HCT116 (cell line): ENCODE data around the gene EXD3. TPM values are rescaled to one million over a fixed set of nuclear protein-coding genes. Genes with fewer than 3 reads are reported as not detected.

Experiments
- ATAC-seq: fragments of 200-7000 bp; cut with Tn5 transposase; 2 replicates; pipeline ENCODE4 v1.9.1; 2020; ENCODE audit warnings: mild to moderate bottlenecking, moderate library complexity
- BruUV-seq: library from RNA; stranded (reverse); fragments of 400-500 nt; replicated peaks from 2 replicates; lab custom pipeline; 2021; lab: Mats Ljungman, UMichigan
- CTCF ChIA-PET: fragments of 300-600 bp; sonication (Branson Sonifier 250); formaldehyde crosslinking; loops from one replicate; lab custom pipeline; 2021; ENCODE audit warnings: antibody characterized with exemption; lab: Charles Lee
- POLR2A ChIA-PET: fragments of 300-600, 350-600 bp; sonication (Branson Sonifier 250); formaldehyde crosslinking; loops from one replicate; lab custom pipeline; 2021; ENCODE audit warnings: antibody characterized with exemption; lab: Charles Lee
- RAD21 ChIA-PET, 2 experiments: fragments of 300-600 bp; sonication (Branson Sonifier 250); formaldehyde crosslinking; loops; one replicate each; lab custom pipeline; 2023; ENCODE audit warnings: low total read pairs in 2 of 2; ENCODE audit not compliant: uncharacterized antibody in 2 of 2, unreplicated experiment in 2 of 2, low non-redundant PET in 1 of 2; lab: Charles Lee
- DNase-seq: peaks from one replicate; pipeline ENCODE4 v3.0.0-alpha.2; 2010; ENCODE audit warnings: low read depth, low spot score
- H2AFZ ChIP-seq: fragments of 200-600 bp; shearing (Covaris generic), sonication (generic); 2 replicates; pipeline ENCODE4 v1.6.1; 2017; ENCODE audit warnings: low read depth, mixed run types, mixed read lengths, antibody characterized with exemption, low read length; ENCODE audit not compliant: poor library complexity, severe bottlenecking
- H3K27ac ChIP-seq: 2 replicates; pipeline ENCODE4 v1.5.1; 2012; ENCODE audit warnings: low read depth, low read length
- H3K27me3 ChIP-seq: fragments of 200-600 bp; sonication (generic); 2 replicates; pipeline ENCODE4 v1.6.1; 2016; ENCODE audit warnings: mixed run types, low read length, mixed read lengths; ENCODE audit not compliant: insufficient read depth
- H3K36me3 ChIP-seq, 2 experiments: fragments of 200-500 bp in 1 of 2; fragments of 200-600 bp in 1 of 2; sonication (Bioruptor generic) in 1 of 2; sonication (generic) in 1 of 2; 2 replicates each; pipeline versions ENCODE4 v1.5.1 to v1.6.1; 2014 to 2016; ENCODE audit warnings: low read length in 2 of 2, inconsistent platforms in 1 of 2, mixed read lengths in 1 of 2, mixed run types in 1 of 2; ENCODE audit not compliant: insufficient read depth in 2 of 2, control insufficient read depth in 1 of 2
- H3K4me1 ChIP-seq, 2 experiments: fragments of 200-600 bp in 1 of 2; sonication (generic) in 1 of 2; 2 replicates each; pipeline versions ENCODE4 v1.5.1 to v1.6.1; 2012 to 2017; ENCODE audit warnings: low read length in 2 of 2, inconsistent platforms in 1 of 2, mild to moderate bottlenecking in 1 of 2, mixed read lengths in 1 of 2, mixed run types in 1 of 2, moderate library complexity in 1 of 2; ENCODE audit not compliant: insufficient read depth in 2 of 2, control insufficient read depth in 1 of 2
- H3K4me2 ChIP-seq: fragments of 200-600 bp; sonication (generic); 2 replicates; pipeline ENCODE4 v1.6.1; 2017; ENCODE audit warnings: mixed run types, low read length, mixed read lengths
- H3K4me3 ChIP-seq, 2 experiments: fragments of 200-600 bp in 1 of 2; sonication (generic) in 1 of 2; replicated peaks in 1 of 2; 2 replicates each; pipeline ENCODE4 v1.5.1; 2011 to 2016; ENCODE audit warnings: low read length in 2 of 2, control low read depth in 1 of 2, low read depth in 1 of 2, mild to moderate bottlenecking in 1 of 2, mixed read lengths in 1 of 2, mixed run types in 1 of 2
- H3K79me2 ChIP-seq: fragments of 200-600 bp; sonication (generic); 2 replicates; pipeline ENCODE4 v1.6.1; 2017; ENCODE audit warnings: mild to moderate bottlenecking, mixed run types, low read length, moderate library complexity, mixed read lengths; ENCODE audit not compliant: insufficient read depth
- H3K9ac ChIP-seq: fragments of 200-600 bp; sonication (generic); 2 replicates; pipeline ENCODE4 v1.6.1; 2016; ENCODE audit warnings: low read length, mixed read lengths
- H3K9me2 ChIP-seq: fragments of 200-600 bp; sonication (generic), shearing (Covaris generic); 2 replicates; pipeline ENCODE4 v1.6.1; 2017; ENCODE audit warnings: mixed run types, mild to moderate bottlenecking, moderate library complexity; ENCODE audit not compliant: insufficient read depth
- H3K9me3 ChIP-seq, 2 experiments: fragments of 200-500 bp in 1 of 2; fragments of 200-600 bp in 1 of 2; sonication (Bioruptor generic) in 1 of 2; sonication (generic) in 1 of 2; 2 replicates each; pipeline ENCODE4 v1.6.1; 2014 to 2017; ENCODE audit warnings: low read length in 2 of 2, mixed read lengths in 2 of 2, inconsistent platforms in 1 of 2, low read depth in 1 of 2, mild to moderate bottlenecking in 1 of 2, mixed run types in 1 of 2, moderate library complexity in 1 of 2; ENCODE audit not compliant: control insufficient read depth in 1 of 2, insufficient read depth in 1 of 2
- H4K20me1 ChIP-seq: fragments of 200-600 bp; sonication (generic), shearing (Covaris generic); 2 replicates; pipeline ENCODE4 v1.6.1; 2017; ENCODE audit warnings: mixed run types, mild to moderate bottlenecking, moderate library complexity; ENCODE audit not compliant: insufficient read depth
- CBX3 ChIP-seq: IDR thresholded peaks from 2 replicates; pipeline ENCODE4 v1.6.1; 2012; ENCODE audit warnings: low read depth
- CEBPB ChIP-seq: IDR thresholded peaks from 2 replicates; pipeline ENCODE4 v1.6.1; 2012; ENCODE audit warnings: low read depth
- CTCF ChIP-seq, 3 experiments: fragments of 200-600 bp in 1 of 3; sonication (generic) in 1 of 3; IDR thresholded peaks in 2 of 3; conservative IDR thresholded peaks in 1 of 3; 2 replicates each; pipeline ENCODE4 v1.5.1; 2012 to 2017; ENCODE audit warnings: low read depth in 2 of 3, low read length in 2 of 3, antibody characterized with exemption in 1 of 3, borderline replicate concordance in 1 of 3, control low read depth in 1 of 3, mild to moderate bottlenecking in 1 of 3, mixed read lengths in 1 of 3, mixed run types in 1 of 3, moderate library complexity in 1 of 3; ENCODE audit not compliant: insufficient read depth in 1 of 3
- EGR1 ChIP-seq: IDR thresholded peaks from 2 replicates; pipeline ENCODE4 v1.6.1; 2012; ENCODE audit warnings: low read depth
- ELF1 ChIP-seq: IDR thresholded peaks from 2 replicates; pipeline ENCODE4 v1.6.1; 2012; ENCODE audit warnings: low read depth, borderline replicate concordance
- FOSL1 ChIP-seq: IDR thresholded peaks from 2 replicates; pipeline ENCODE4 v1.6.1; 2012; ENCODE audit warnings: low read depth
- JUND ChIP-seq: IDR thresholded peaks from 2 replicates; pipeline ENCODE4 v1.6.1; 2012
- RAD21 ChIP-seq: IDR thresholded peaks from 2 replicates; pipeline ENCODE4 v1.6.1; 2012; ENCODE audit warnings: low read depth, mild to moderate bottlenecking
- REST ChIP-seq: IDR thresholded peaks from 2 replicates; pipeline ENCODE4 v1.6.1; 2012; ENCODE audit warnings: low read depth
- SP1 ChIP-seq: IDR thresholded peaks from 2 replicates; pipeline ENCODE4 v1.6.1; 2012; ENCODE audit warnings: low read depth
- YY1 ChIP-seq: IDR thresholded peaks from 2 replicates; pipeline ENCODE4 v1.6.1; 2011; ENCODE audit warnings: low read length, low read depth, moderate library complexity, mild to moderate bottlenecking; ENCODE audit not compliant: insufficient replicate concordance; ENCODE audit errors: extremely low read depth
- ZFX ChIP-seq: fragments of 450-650 bp; IDR thresholded peaks from 2 replicates; pipeline ENCODE4 v1.6.1; 2017
- intact Hi-C: fragments of 100-400 bp; cut with micrococcal nuclease; formaldehyde crosslinking; loops from 2 replicates; pipeline ENCODE4 v1.10.0; 2022
- total RNA-seq: library from RNA; stranded (reverse); gene quantifications from one replicate; pipeline ENCODE4 v1.2.1, GENCODE V29; 2021; ENCODE audit not compliant: unreplicated experiment

The EXD3 gene
- total RNA-seq, 1 experiment from 2014 or later = 25.4 TPM

GRCh38 chr9:137396634-137397367 lies 26.2 kb downstream of the EXD3 start:
- no peak overlapping the region for H3K4me2 ChIP-seq
- no peaks in the 10 kb centered on the region for H3K36me3 ChIP-seq
- H4K20me1 ChIP-seq = no peaks in the 10 kb centered on the region
- no peaks in the 10 kb centered on the region for H3K27me3 ChIP-seq
- H3K9me3 ChIP-seq = no peaks in the 10 kb centered on the region
- H3K9ac ChIP-seq = no peak overlapping the region
- DNase-seq = no peak
- H3K79me2 ChIP-seq = no peaks in the 10 kb centered on the region
- no peaks in the 10 kb centered on the region for H3K9me2 ChIP-seq
- peaks cover 0 to 8% of the 10 kb centered on the region in 2 experiments; a peak in 2 of 4 replicates for H3K4me1 ChIP-seq
- ChIA-PET CTCF (no interaction called here), POLR2A (no interaction called here), RAD21 (no interaction called here)
- no peak for TF ChIP-seq SP1
- no peak for TF ChIP-seq YY1
- TF ChIP-seq ZFX = no peak
- no peak for TF ChIP-seq CTCF (IDR thresholded peaks at IDR 0.05 in 2 of 3, conservative IDR thresholded peaks at IDR 0.05 in 1 of 3; ENCODE audit: borderline replicate concordance in 1 of 3, insufficient read depth in 1 of 3, low read depth in 2 of 3, low read length in 2 of 3)
- intact Hi-C loops = no loop called here
- no TSS peak for BruUV-seq
- H2AFZ ChIP-seq = no peak overlapping the region
- ATAC-seq = no peak
- H3K4me3 ChIP-seq = no peak overlapping the region
- H3K27ac ChIP-seq = no peak overlapping the region

GRCh38 chr9:137396227-137396626 lies 26.7 kb downstream of the EXD3 start:
- RAD21 ChIA-PET = no interaction called here
- Histone ChIP-seq H3K9ac (no peak overlapping the region), H2AFZ (no peak overlapping the region), H3K4me1 (peaks cover 0 to 8% of the 10 kb centered on the region in 2 experiments; a peak in 2 of 4 replicates), H3K36me3 (no peaks in the 10 kb centered on the region), H3K9me2 (no peaks in the 10 kb centered on the region), H3K4me2 (no peak overlapping the region), H3K4me3 (no peak overlapping the region), H4K20me1 (no peaks in the 10 kb centered on the region), H3K79me2 (no peaks in the 10 kb centered on the region), H3K27me3 (no peaks in the 10 kb centered on the region), H3K9me3 (no peaks in the 10 kb centered on the region), H3K27ac (no peak overlapping the region)
- DNase-seq (no peak), ATAC-seq (no peak)
- CTCF ChIA-PET = no interaction called here
- POLR2A ChIA-PET = no interaction called here
- BruUV-seq = no TSS peak
- intact Hi-C loops = no loop called here
- TF ChIP-seq EGR1 (no peak), REST (no peak), CEBPB (no peak), FOSL1 (no peak), CTCF (IDR thresholded peaks at IDR 0.05 in 2 of 3, conservative IDR thresholded peaks at IDR 0.05 in 1 of 3; ENCODE audit: borderline replicate concordance in 1 of 3, insufficient read depth in 1 of 3, low read depth in 2 of 3, low read length in 2 of 3) (no peak), ELF1 (no peak), JUND (no peak), ZFX (no peak), CBX3 (no peak), RAD21 (no peak)
